Stimulated activated CD8-positive, alpha-beta memory T cell treated with anti-CD3 and anti-CD28 coated beads, Interleukin-2, amount 100 ng/mL, for 48 hours (primary cell): ENCODE measurements around the gene THOC5.
"Not testable (repeated sequence)": the region's sequence is repeated elsewhere in the genome, so short reads cannot be mapped to it uniquely, and the experiment has no call there.

Source experiments
- DNase-seq, 2 donors: peaks; one replicate each; pipeline ENCODE4 v3.0.0-alpha.2; 2020; ENCODE audit warnings: low read depth in 2 of 2

The THOC5 gene

DNA sequence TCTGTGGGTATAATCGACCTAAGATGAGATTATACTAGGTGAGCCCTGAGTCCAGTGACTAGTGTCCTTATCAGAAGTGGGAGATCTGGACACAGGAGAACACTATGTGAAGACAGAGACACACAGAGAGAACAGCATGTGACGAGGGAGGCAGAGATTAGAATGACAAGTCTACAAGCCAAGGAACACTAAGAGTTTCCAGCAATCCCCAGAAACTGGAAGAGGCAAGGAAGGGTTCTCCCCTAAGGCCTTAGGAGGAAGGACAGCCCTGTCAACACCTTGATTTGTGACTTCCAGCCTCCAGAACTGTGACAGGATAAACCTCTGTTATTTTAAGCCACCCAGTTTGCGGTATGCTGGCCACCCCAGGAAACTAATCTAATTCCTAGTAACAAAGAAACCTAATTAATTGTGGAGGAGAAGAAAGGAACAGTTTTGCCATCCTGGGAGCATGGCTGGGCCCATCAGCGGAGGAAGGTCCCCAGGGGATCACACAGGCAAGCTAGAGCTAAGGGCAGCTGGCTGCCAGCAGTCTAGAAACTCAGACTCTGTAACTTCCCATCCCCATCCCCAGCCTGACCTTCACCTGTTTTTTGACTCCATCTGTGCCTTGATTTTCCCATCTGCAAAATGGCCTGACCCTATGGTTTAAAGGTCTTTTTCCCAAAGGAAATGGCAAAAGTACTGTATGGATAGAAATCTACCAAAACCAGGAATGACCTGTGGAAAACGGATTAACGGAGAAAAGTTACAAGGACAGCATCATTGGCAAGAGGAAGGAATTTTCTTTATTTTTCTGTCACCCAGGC lies 10.3 kb upstream of the THOC5 start:
- no peak for DNase-seq

DNA sequence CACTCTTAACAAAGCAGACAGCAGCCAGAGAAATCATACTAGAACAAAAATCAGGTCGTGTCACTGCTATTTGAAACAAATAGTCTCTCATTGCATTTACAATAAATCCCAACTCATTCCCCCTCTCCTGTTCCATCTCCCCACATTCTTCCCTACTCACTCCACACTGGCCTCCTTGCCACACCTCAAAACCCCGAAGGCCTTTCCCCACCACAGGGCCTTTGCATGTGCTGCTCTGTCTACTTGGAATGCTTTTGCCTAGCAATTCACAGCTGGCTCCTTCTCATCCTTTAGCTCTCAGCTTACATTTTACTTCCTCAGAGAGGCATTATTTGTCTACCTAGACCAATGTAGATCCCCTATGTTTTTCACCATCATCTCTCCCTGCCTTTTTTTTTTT lies 6.3 kb upstream of the THOC5 start:
- DNase-seq: no peak

- DNase-seq: no peak
These were observed 5.5 kb upstream of the THOC5 start for GRCh38 chr22:29559030-29559429.

GRCh38 chr22:29555065-29555644 lies 1.6 kb upstream of the THOC5 start:
- DNase-seq: no peak

DNA sequence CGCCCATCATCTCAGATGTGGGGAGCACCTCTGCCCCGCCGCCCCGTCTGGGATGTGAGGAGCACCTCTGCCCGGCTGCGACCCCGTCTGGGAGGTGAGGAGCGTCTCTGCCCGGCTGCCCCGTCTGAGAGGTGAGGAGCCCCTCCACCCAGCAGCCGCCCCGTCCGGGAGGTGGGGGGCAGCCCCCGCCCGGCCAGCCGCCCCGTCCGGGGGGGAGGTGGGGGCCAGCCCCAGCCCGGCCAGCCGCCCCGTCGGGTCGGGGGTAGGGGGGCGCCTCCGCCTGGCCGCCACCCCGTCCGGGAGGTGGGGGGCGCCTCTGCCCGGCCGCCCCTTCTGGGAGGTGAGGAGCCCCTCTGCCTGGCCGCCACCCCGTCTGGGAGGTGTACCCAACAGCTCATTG lies 1.2 kb downstream of the THOC5 start:
- DNase-seq: not testable (repeated sequence)

DNA sequence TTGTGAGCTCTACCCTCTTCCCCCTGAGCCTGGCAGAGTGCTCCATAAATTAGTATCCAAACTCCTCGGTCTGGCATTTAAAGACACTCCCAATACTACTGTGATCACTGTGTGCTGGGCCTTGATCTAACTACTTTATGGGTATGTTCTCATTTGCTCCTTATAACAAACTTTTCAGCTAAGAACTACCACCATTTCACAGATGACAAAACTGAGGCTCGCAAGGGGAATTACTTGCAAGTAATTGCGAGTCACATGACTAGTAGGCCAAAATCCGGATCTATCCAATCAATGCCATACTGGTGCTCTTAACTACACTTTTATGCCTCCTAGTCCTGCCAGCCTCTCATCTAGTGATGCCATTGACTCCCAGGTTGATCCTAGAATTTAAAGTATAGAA lies 3.6 kb downstream of the THOC5 start:
- no peak for DNase-seq

- not testable (repeated sequence) for DNase-seq
These were observed 8.5 kb downstream of the THOC5 start for GRCh38 chr22:29545045-29545444.

DNA sequence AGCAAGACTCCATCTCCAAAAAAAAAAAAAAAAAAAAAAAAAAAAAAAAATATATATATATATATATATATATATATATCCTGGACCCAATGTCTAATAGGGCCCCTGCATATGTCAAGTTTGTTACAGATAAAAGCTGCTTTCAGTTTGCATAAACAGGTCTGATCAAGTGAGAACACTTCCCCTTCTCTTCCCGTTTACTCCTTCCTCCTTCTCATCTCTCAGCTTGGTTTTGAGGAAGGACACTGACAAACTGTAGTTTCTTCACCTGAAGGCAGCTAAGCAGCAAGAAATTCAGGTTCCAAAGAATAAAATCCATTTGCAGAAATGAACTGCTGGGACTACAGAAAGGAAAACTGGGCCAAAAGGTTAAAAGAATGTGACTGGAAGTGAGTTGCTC lies 11.7 kb downstream of the THOC5 start:
- DNase-seq: no peak

GRCh38 chr22:29539105-29539504 lies 14.5 kb downstream of the THOC5 start:
- DNase-seq: no peak

- DNase-seq: no peak
These were observed 17.1 kb downstream of the THOC5 start for GRCh38 chr22:29536411-29536810.

GRCh38 chr22:29531419-29531818 lies 22.1 kb downstream of the THOC5 start:
- no peak for DNase-seq

- no peak for DNase-seq
These were observed 22.8 kb downstream of the THOC5 start for GRCh38 chr22:29530716-29531115.

DNA sequence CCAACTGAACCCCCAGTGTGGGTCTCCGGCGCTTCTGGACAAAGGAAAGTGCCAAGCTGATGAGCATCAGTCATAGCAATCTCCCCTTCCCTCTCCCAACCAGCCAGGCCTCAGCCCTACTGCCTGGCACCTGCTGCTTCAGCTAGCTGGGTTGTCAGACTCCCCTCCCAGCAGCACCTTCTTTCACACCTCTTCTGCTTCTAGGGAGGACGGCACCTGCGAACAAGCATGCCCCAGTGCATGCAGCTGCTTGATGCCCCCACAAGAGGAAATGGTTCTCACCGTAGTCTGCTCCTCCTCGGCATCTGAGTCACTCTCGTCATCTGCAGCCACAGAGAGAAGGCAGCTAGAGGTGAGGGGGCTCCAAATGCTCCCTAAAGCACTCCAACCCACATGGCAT lies 25.4 kb downstream of the THOC5 start:
- no peak for DNase-seq

GRCh38 chr22:29524442-29525191 lies 28.9 kb downstream of the THOC5 start:
- no peak for DNase-seq

DNA sequence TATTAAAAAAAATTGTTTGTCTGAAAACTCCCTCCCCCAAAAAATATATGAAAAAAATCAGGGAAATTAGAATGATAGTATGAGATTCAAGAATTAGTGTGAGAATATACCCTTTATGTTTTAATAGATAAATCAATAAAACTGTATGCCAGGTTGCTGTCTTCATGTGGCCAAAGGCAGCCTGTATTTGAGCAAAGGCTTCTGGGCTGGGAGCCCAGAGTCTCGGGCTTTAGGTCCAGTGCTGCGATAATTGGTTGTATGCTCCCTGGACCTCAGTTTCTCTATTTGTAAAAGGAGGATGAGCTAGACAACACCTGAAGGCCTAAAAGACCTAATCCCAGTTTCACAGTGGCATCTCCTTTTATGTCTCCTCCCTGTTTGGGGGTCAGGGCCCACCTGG lies 29.8 kb downstream of the THOC5 start:
- no peak for DNase-seq

DNA sequence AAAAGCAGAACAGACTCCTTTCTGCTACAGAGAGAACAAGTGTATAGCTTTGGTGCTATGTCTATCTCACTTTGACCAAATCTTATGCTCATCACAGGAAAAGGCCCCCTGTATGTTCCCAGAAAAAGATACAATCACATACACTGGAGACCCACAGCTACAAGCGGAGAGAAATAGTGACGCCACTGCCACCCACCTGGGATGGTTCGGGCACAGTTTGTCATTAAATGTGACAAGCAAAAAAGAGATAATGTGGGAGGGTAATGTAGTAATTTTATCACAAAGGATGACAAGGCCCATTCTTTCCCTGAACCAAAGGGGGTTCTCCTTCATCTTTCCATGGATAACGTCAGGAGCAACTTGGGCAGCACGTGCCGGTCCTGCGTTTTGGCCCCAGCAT lies 32.0 kb downstream of the THOC5 start:
- DNase-seq: no peak

GRCh38 chr22:29520851-29521250 lies 32.7 kb downstream of the THOC5 start:
- DNase-seq: no peak

GRCh38 chr22:29519996-29520395 lies 33.6 kb downstream of the THOC5 start:
- DNase-seq: no peak

- DNase-seq: no peak
These were observed 35.1 kb downstream of the THOC5 start for GRCh38 chr22:29518427-29518826.

DNA sequence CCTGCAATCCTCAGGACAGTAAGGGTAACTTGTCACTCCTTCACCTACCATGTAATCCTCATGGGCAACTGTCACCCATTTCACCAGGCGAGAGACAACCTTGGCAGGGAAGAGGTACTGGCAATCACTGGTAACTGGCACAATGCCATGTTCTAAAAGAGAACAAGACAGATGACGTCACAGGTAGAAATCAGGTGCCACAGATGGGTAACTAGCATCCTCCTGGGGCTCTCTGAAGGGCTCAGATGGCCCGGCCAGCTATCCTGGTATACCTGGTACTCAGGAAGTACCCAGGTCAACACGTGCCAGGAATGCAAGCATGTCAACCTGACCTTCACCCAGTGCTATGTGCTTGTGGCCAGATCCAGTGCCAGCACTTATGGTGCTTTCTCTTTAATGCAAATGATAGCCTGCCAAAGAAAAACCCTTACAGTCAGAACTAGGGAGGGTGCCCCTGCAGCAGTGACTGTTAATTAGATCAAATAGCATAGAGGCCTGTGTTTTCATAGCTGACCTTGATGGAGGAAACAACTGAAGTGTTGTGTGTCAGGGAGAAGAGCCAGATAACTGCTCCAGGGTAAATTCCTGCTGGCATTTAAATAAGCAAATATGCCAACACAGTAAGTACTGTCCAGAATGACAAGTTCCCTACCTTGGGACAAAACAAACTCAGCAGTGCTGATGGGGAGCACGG lies 36.2 kb downstream of the THOC5 start:
- DNase-seq: no peak

DNA sequence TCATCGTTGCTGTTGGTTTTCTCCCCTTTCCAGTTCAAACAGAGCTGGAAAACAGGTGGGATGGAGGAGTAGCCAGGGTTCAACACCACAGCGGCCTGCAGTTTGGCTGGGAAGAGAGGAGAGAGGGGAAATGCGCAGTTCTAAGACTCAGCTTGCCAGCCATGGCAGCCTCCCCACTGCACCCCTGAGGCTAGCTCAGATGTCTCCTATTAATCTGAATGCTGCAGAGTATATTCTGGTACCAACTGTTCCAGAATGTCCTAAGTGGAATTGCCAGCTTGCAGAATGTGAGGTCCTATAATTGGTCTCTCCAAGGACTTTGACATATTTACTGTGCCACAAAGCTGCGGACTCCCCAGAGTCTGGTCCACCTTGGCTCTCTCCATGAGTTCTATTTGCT lies 41.5 kb downstream of the THOC5 start:
- DNase-seq: no peak

DNA sequence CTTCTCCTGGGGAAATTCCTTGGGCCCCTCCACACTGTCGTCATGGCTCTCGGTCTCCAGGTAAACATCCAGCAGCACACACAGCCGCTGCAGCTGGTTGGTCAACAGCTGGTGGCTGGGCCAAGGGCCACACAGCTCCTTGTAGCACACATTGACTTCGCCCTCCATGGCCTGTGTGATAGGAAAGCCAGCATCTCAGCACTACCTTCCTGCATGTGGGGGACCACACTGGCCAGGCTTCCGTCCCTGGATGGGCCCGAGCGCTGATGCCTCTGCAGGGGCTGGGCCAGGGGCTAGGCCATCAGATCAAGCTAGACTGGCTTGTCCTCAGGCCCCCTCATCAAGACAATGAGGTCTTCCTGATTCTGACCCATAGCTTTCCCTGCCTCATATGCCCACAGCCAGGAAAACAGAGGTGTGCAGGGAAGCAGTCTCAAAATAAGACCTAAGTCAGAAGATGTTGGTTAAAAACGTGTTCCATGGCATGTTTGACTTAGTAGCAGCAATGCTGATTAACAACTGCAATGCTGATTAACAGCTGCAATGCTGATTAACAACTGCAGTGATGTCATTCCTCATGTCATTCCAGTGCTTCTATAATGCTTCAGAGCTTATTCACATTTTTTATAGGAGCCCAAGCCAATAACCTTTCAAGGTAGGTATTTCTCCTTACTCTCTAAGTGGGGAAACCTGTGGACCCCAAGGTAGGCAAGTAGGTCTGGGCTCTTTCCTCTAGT lies 42.3 kb downstream of the THOC5 start:
- DNase-seq: no peak
